Myocyte (in vitro differentiated cells): ENCODE results near the gene DDX55. TPM values are rescaled to one million over a fixed set of nuclear protein-coding genes. Genes with fewer than 3 reads are reported as not detected.

ENCODE experiments used
- DNase-seq: peaks from one replicate; pipeline ENCODE4 v3.0.0-alpha.2; 2012; ENCODE audit warnings: low read depth
- total RNA-seq: library from RNA; depleted of rRNA; stranded (reverse); fragments of >200 nt; gene quantifications from 2 replicates; pipeline ENCODE4 v1.2.3, GENCODE V29; 2014

Gene DDX55
- total RNA-seq, 1 donor from 2014 or later: 13.8 TPM

GRCh38 chr12:123614110-123614509 is 12.2 kb downstream of the DDX55 start:
- no peak for DNase-seq

GRCh38 chr12:123614531-123614930 is 12.6 kb downstream of the DDX55 start:
- DNase-seq: peak; percentile 84

DNA sequence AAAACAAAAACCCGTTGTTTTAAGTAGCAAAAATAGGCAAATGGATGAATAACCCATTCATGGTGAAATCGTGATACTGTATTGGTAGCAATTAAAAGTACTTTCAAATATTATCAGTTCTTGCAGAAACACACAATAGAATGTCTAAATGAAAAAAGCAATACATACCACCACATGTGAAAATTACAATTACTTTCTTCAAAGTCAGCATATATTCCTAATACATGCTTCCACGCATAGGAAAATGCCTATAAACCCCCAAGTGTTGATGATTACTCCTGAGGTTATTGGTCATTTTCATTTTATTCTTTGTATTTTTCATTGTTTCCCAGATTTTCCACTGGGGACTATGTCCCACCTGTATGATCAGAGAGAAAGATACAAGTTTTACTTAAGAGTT is 15.2 kb downstream of the DDX55 start:
- no peak for DNase-seq

DNA sequence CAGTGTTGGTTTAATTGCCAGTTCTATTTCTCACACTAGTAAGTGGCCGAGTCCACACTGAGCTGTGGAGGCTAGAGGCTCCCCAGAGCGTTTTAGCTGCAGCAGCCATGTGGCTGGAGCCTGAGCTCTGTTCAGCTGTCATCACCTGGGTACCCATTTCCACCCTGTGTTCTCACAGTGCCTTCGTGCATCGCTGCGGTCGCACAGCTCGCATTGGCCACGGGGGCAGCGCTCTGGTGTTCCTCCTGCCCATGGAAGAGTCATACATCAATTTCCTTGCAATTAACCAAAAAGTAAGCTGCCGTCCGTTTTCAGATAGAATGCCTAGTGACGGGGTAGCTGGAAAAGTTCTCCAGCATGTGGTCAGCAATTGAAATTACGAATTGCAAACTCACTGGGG is 15.7 kb downstream of the DDX55 start:
- DNase-seq: no peak

- DNase-seq: no peak
Observed at GRCh38 chr12:123621101-123621500, 19.2 kb downstream of the DDX55 start.

DNA sequence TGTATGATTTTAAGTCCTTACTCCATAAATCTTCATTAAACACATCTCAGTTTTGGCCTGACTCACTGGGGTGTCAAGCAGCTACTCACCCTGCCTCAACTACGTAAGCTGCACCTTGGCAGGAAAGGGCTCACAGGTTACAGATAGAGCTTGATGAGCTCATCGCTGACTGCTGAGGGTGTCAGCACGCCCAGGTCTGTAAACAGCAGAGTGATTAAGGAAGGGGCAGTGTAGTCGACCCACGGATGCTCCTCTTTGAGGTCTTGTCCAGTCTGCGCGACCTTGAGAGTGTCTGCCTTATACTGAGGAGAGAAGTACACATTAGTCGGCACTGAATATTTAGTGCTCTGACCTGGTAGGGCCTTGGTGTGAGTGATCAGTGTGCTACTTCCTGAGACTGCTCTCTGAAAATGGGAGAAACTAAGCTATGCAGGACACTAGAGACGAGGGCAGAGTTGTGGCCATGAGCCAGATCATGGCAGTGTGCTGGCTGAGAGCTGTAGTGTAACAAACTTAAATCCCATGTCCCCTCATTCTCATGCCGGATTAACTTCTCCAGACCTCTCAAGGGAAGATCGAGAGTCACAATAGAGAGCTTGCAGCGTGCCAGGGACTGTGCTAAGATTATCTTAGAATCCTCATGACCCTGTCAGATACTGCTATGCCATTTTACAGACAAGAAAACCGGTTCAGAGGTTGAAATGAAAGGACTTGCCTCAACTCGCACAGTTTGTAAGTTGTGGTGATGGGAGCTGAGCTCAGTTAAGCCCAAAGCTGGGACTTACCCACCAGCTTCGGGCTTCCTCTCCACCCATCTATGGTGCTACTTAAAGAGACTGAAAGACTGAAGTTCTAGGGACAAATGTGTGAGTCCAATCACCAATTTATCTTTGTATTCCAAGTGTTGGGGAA is 20.0 kb downstream of the DDX55 start:
- DNase-seq: no peak

- DNase-seq: peak; percentile 98
Observed at GRCh38 chr12:123633379-123634141, 31.7 kb downstream of the DDX55 start, which contains the start of the genes EIF2B1 and GTF2H3. TSS of gene EIF2B1 (minus strand) at chr12:123633686. CDS start at chr12:123633557, 129 bp downstream. TSS of gene GTF2H3 (plus strand) at chr12:123633829. CDS start at chr12:123633860, 31 bp downstream.

- no peak for DNase-seq
Observed at GRCh38 chr12:123634142-123634561, 32.3 kb downstream of the DDX55 start.

DNA sequence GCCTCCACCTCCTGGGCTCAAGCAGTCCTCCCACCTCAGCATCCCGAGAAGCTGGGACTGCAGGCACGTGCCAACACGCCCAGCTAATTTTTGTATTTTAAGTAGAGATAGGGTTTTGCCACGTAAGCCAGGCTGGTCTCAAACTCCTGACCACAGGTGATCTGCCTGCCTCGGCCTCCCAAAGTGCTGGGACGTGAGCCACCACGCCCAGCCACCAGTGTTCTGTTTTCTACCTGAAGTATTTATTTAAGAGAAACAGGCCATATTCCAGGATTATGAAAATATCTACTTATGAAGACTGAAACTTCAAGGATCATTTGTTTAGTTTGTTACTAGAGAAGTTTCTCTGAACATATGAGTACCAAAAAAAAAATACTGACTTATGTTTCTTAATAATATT is 42.0 kb downstream of the DDX55 start:
- no peak for DNase-seq

- DNase-seq: no peak
Observed at GRCh38 chr12:123645380-123645779, 43.5 kb downstream of the DDX55 start.

GRCh38 chr12:123645878-123646277 is 44.0 kb downstream of the DDX55 start:
- no peak for DNase-seq

- no peak for DNase-seq
Observed at GRCh38 chr12:123648401-123648800, 46.5 kb downstream of the DDX55 start.

GRCh38 chr12:123654129-123654701 is 52.3 kb downstream of the DDX55 start:
- DNase-seq: no peak

- DNase-seq: peak; percentile 79
Observed at GRCh38 chr12:123655420-123655819, 53.5 kb downstream of the DDX55 start.

DNA sequence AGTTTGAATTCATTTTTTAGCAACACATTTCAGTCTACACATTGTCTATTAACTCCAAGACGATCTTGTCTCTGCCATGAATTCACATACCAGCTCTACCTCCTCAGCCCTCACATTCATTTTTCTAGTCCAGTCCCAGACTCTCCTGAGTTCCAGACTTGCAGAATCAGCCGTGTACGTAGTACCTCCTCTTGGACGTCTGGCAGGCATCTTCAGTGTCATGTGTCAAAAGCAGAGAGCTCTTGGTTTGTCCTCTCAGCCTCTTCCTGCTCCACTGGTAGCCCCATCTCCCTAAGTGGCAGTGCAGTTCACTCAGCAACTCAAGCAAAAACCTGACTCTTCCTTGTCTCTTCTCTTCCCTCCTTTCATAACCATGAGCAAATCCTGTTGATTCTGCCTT is 54.5 kb downstream of the DDX55 start:
- no peak for DNase-seq

DNA sequence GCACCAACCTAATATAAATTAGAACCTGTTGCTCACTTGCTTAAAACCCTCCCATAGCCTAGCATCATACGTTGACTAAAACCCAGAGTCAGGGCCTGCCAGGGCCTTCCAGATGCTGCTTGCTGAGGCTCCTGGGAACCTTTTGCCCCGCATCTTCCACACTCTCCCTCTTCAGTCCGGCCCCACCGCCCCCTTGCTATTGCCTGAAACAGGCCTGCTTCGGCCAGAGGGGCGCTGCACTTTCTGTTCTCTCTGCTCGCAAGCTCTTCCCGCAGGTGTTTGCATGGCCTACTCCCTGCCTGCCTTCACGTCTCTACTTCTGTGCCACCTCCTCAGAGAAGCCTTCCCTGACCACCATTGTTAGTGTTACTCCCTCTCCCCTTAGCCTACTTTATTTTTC is 55.3 kb downstream of the DDX55 start:
- no peak for DNase-seq

GRCh38 chr12:123659996-123660727 is 58.3 kb downstream of the DDX55 start:
- peak; percentile 76 for DNase-seq

GRCh38 chr12:123667771-123668170 is 65.9 kb downstream of the DDX55 start:
- DNase-seq: no peak
